ENCODE measurements around the gene DGKQ. TPM values are rescaled to one million over a fixed set of nuclear protein-coding genes. Genes with fewer than 3 reads are reported as not detected.

Gene DGKQ
- total RNA-seq, 1 donor from 2014 or later = 16.9 TPM

- TF ChIP-seq CTCF (conservative IDR thresholded peaks at IDR 0.05; ENCODE audit: low read depth, low read length) = no peak
- DNase-seq (ENCODE audit: low read depth) = peak; percentile 43
- H3K4me3 ChIP-seq (ENCODE audit: low read depth, low read length) = peak overlapping the region; percentile 72
Observed at GRCh38 chr4:987624-988513, 14.5 kb upstream of the DGKQ start.

- TF ChIP-seq CTCF (conservative IDR thresholded peaks at IDR 0.05; ENCODE audit: low read depth, low read length) = peak; percentile 43
- DNase-seq (ENCODE audit: low read depth) = no peak
- peak within 1 kb of the TSS; percentile 72 for H3K4me3 ChIP-seq (ENCODE audit: low read depth, low read length)
Observed at GRCh38 chr4:986879-987623, 13.7 kb upstream of the DGKQ start, which contains the start of gene IDUA. TSS of gene IDUA (plus strand) at chr4:987044. CDS start at chr4:987085, 41 bp downstream.

GRCh38 chr4:986428-986878, 13.1 kb upstream of the DGKQ start:
- no peak for TF ChIP-seq CTCF (conservative IDR thresholded peaks at IDR 0.05; ENCODE audit: low read depth, low read length)
- DNase-seq (ENCODE audit: low read depth) = no peak
- peak overlapping the region; percentile 72 for H3K4me3 ChIP-seq (ENCODE audit: low read depth, low read length)

- DNase-seq (ENCODE audit: low read depth) = no peak
- H3K4me3 ChIP-seq (ENCODE audit: low read depth, low read length) = peak overlapping the region; percentile 45
- TF ChIP-seq CTCF (conservative IDR thresholded peaks at IDR 0.05; ENCODE audit: low read depth, low read length) = no peak
Observed at GRCh38 chr4:985123-985830, 11.9 kb upstream of the DGKQ start.

GRCh38 chr4:984336-985054, 11.1 kb upstream of the DGKQ start:
- no peak for TF ChIP-seq CTCF (conservative IDR thresholded peaks at IDR 0.05; ENCODE audit: low read depth, low read length)
- DNase-seq (ENCODE audit: low read depth) = no peak
- peak overlapping the region; percentile 45 for H3K4me3 ChIP-seq (ENCODE audit: low read depth, low read length)

- no peak overlapping the region for H3K4me3 ChIP-seq (ENCODE audit: low read depth, low read length)
- no peak for DNase-seq (ENCODE audit: low read depth)
- no peak for TF ChIP-seq CTCF (conservative IDR thresholded peaks at IDR 0.05; ENCODE audit: low read depth, low read length)
Observed at GRCh38 chr4:982814-983213, 9.4 kb upstream of the DGKQ start.
